ENCODE results near the gene SF3B1. TPM values are rescaled to one million over a fixed set of nuclear protein-coding genes. Genes with fewer than 3 reads are reported as not detected.

The SF3B1 gene
- total and polyA plus RNA-seq, 2 of the 13 experiments (the other 11 are each of a cell fraction or from before 2014, with no cell fraction given) = 387 to 750 TPM

GRCh38 chr2:197453123-197453913 is 18.5 kb upstream of the SF3B1 start, which contains the start of gene COQ10B (continued):
- TF ChIP-seq STAG1 (CRISPR knock-in tag; IDR thresholded peaks at IDR 0.05) = peak; percentile 43; the same call in 1 of the 2 replicates
- TF ChIP-seq ZFP91 (CRISPR knock-in tag; IDR thresholded peaks at IDR 0.05; ENCODE audit: borderline replicate concordance) = peak; percentile 95; the same call in 1 of the 2 replicates
- peak; percentile 68; the same call in 1 of the 2 replicates for TF ChIP-seq ZNF709 (CRISPR knock-in tag; IDR thresholded peaks at IDR 0.05)
- peak; percentile 66 for TF ChIP-seq ZNF160 (CRISPR knock-in tag; IDR thresholded peaks at IDR 0.05)
- peak; percentile 75 for TF ChIP-seq ZNF691 (CRISPR knock-in tag; IDR thresholded peaks at IDR 0.05; ENCODE audit: borderline replicate concordance, low read depth)
- TF ChIP-seq KIAA2018 (CRISPR knock-in tag; IDR thresholded peaks at IDR 0.05; ENCODE audit: borderline replicate concordance) = peak; percentile 80; the same call in 1 of the 2 replicates
- TF ChIP-seq ARID3A (IDR thresholded peaks at IDR 0.05; ENCODE audit: low read depth, low read length) = no peak; the same call in 1 of the 2 replicates
- peak; percentile 77; the same call in 1 of the 2 replicates for TF ChIP-seq NFKB2 (CRISPR knock-in tag; IDR thresholded peaks at IDR 0.05; ENCODE audit: borderline replicate concordance)
- TF ChIP-seq ZNF704 (CRISPR knock-in tag; IDR thresholded peaks at IDR 0.05; ENCODE audit: borderline replicate concordance) = peak; percentile 74; the same call in 1 of the 2 replicates
- no peak for TF ChIP-seq CENPX (CRISPR knock-in tag; IDR thresholded peaks at IDR 0.05)
- TF ChIP-seq HOMEZ (CRISPR knock-in tag; IDR thresholded peaks at IDR 0.05; ENCODE audit: low read depth) = 0 out of 2 replicates have a peak, but pooled peaks have one; percentile 86
